ENCODE data around the gene BGLAP. TPM values are rescaled to one million over a fixed set of nuclear protein-coding genes. Genes with fewer than 3 reads are reported as not detected.

The BGLAP gene
- total and polyA plus RNA-seq, 2 donors (not counting 1 experiment from before 2014, with no cell fraction given) = 3.1 to 7.4 TPM

GRCh38 chr1:156266051-156266450 lies 24.1 kb downstream of the BGLAP start:
- H3K36me3 ChIP-seq (replicated peaks in 1 of 2; ENCODE audit: control extremely low read depth in 1 of 2, control insufficient read depth in 1 of 2, extremely low read depth in 1 of 2, insufficient read depth in 2 of 2, low read length in 1 of 2) = peaks cover 27 to 73% of the 10 kb centered on the region in 2 experiments
- Mint-ChIP-seq H3K4me3 (no peak overlapping the region), H3K27me3 (no peaks in the 10 kb centered on the region), H3K27ac (no peak overlapping the region), H3K4me1 (no peaks in the 10 kb centered on the region), H3K9me3 (ENCODE audit: insufficient read depth) (no peaks in the 10 kb centered on the region)
- no peaks in the 10 kb centered on the region for H4K20me1 ChIP-seq (ENCODE audit: control insufficient read depth, insufficient read depth, low read length, poor library complexity, severe bottlenecking)
- H2AFZ ChIP-seq (ENCODE audit: insufficient read depth, low read depth, low read length, poor library complexity, severe bottlenecking) = no peak overlapping the region
- ATAC-seq (ENCODE audit: low read depth) (no peak), DNase-seq (no peak)
- H3K9ac ChIP-seq (ENCODE audit: low read length) = no peak overlapping the region
- no peak overlapping the region for H3K27ac ChIP-seq (ENCODE audit: low read length in 2 of 2)
- intact Hi-C loops (cut with micrococcal nuclease) = no loop called here
- ChIA-PET POLR2A (no interaction called here), CTCF (no interaction called here)
- WGBS (ENCODE audit: insufficient coverage) = 97% methylated on average over 11 of the region's 13 CpGs
- no peaks in the 10 kb centered on the region for H3K79me2 ChIP-seq (ENCODE audit: control insufficient read depth, insufficient read depth, low read length)
- H3K4me2 ChIP-seq (replicated peaks; ENCODE audit: low read depth, low read length, poor library complexity, severe bottlenecking) = no peak overlapping the region
- no peak overlapping the region for H3K4me3 ChIP-seq (ENCODE audit: control extremely low read depth in 1 of 5, extremely low read depth in 1 of 5, insufficient read depth in 1 of 5, low read depth in 2 of 5, low read length in 4 of 5)
- no peaks in the 10 kb centered on the region for H3K27me3 ChIP-seq (replicated peaks in 1 of 4; ENCODE audit: control extremely low read depth in 1 of 4, control insufficient read depth in 3 of 4, insufficient read depth in 4 of 4, low read length in 3 of 4)
- no peaks in the 10 kb centered on the region for H3K9me3 ChIP-seq (ENCODE audit: control extremely low read depth in 1 of 3, control insufficient read depth in 2 of 3, insufficient read depth in 1 of 3, low read length in 2 of 3)
- H3K4me1 ChIP-seq (ENCODE audit: control insufficient read depth in 2 of 2, insufficient read depth in 2 of 2, low read length in 2 of 2) = no peaks in the 10 kb centered on the region
- TF ChIP-seq EZH2 (IDR thresholded peaks at IDR 0.05; ENCODE audit: borderline replicate concordance, insufficient read depth, low read depth, low read length, poor library complexity, severe bottlenecking) (no peak), CTCF (IDR thresholded peaks at IDR 0.05) (no peak)

GRCh38 chr1:156268336-156268735 lies 26.4 kb downstream of the BGLAP start:
- Mint-ChIP-seq H3K4me3 (no peak overlapping the region), H3K27ac (no peak overlapping the region), H3K27me3 (no peaks in the 10 kb centered on the region), H3K4me1 (no peaks in the 10 kb centered on the region), H3K9me3 (ENCODE audit: insufficient read depth) (no peaks in the 10 kb centered on the region)
- intact Hi-C loops (cut with micrococcal nuclease) = no loop called here
- H3K36me3 ChIP-seq (replicated peaks in 1 of 2; ENCODE audit: control extremely low read depth in 1 of 2, control insufficient read depth in 1 of 2, extremely low read depth in 1 of 2, insufficient read depth in 2 of 2, low read length in 1 of 2) = peaks cover 32 to 78% of the 10 kb centered on the region in 2 experiments
- ChIA-PET POLR2A (no interaction called here), CTCF (no interaction called here)
- H3K4me1 ChIP-seq (ENCODE audit: control insufficient read depth in 2 of 2, insufficient read depth in 2 of 2, low read length in 2 of 2) = no peaks in the 10 kb centered on the region
- no peak overlapping the region for H3K4me3 ChIP-seq (ENCODE audit: control extremely low read depth in 1 of 5, extremely low read depth in 1 of 5, insufficient read depth in 1 of 5, low read depth in 2 of 5, low read length in 4 of 5)
- no peaks in the 10 kb centered on the region for H3K27me3 ChIP-seq (replicated peaks in 1 of 4; ENCODE audit: control extremely low read depth in 1 of 4, control insufficient read depth in 3 of 4, insufficient read depth in 4 of 4, low read length in 3 of 4)
- DNase-seq = no peak
- H3K27ac ChIP-seq (ENCODE audit: low read length in 2 of 2) = no peak overlapping the region
- no peaks in the 10 kb centered on the region for H4K20me1 ChIP-seq (ENCODE audit: control insufficient read depth, insufficient read depth, low read length, poor library complexity, severe bottlenecking)
- no peak overlapping the region for H3K4me2 ChIP-seq (replicated peaks; ENCODE audit: low read depth, low read length, poor library complexity, severe bottlenecking)
- H3K9me3 ChIP-seq (ENCODE audit: control extremely low read depth in 1 of 3, control insufficient read depth in 2 of 3, insufficient read depth in 1 of 3, low read length in 2 of 3) = no peaks in the 10 kb centered on the region
- TF ChIP-seq EZH2 (IDR thresholded peaks at IDR 0.05; ENCODE audit: borderline replicate concordance, insufficient read depth, low read depth, low read length, poor library complexity, severe bottlenecking) = no peak
- no peak for TF ChIP-seq CTCF (IDR thresholded peaks at IDR 0.05)
- H3K9ac ChIP-seq (ENCODE audit: low read length) = no peak overlapping the region
- H3K79me2 ChIP-seq (ENCODE audit: control insufficient read depth, insufficient read depth, low read length) = no peaks in the 10 kb centered on the region
- no peak for ATAC-seq (ENCODE audit: low read depth)
- no CpG with 5 or more reads among the region's 4 CpGs for WGBS (ENCODE audit: insufficient coverage)
- no peak overlapping the region for H2AFZ ChIP-seq (ENCODE audit: insufficient read depth, low read depth, low read length, poor library complexity, severe bottlenecking)

Data from B cell (primary cell).